Umbilical cord (tissue), 2 donors: ENCODE results near the gene FZD10. TPM values are rescaled to one million over a fixed set of nuclear protein-coding genes. Genes with fewer than 3 reads are reported as not detected.
A peak's percentile ranks its signal among the peaks of the same experiment; 100 is the strongest.

Source experiments
- DNase-seq: peaks from one replicate; pipeline ENCODE4 v3.0.0-alpha.2; 2015; ENCODE audit warnings: low spot score
- total RNA-seq: library from RNA; depleted of rRNA; stranded (reverse); fragments of >200 nt; gene quantifications from one replicate; pipeline ENCODE4 v1.2.3, GENCODE V29; 2014; ENCODE audit warnings: low replicate concordance; ENCODE audit not compliant: insufficient read depth

FZD10 gene
- total RNA-seq, 1 donor from 2014 or later, result 1.7 TPM

DNA sequence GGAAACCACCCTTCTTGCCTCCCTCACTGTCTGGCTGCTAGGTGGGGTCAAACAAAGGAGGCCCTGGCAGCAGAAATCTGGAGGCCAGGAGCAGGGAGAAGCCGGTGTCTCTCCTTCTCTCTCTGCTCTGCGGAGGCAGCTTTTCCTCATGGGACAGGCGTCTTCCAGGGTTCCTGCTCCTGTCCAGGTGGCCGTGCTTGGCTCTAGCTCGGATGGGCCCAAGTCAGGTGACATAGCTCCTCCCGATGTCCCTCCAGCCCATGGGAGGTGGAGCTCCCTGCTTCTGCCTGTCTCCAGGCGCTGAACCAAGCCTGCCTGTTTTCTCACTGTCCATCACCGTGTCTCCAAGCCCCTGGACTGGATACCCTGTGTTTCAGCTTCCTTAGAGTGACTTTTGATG is 30.5 kb upstream of the FZD10 start:
- DNase-seq, result no peak

DNA sequence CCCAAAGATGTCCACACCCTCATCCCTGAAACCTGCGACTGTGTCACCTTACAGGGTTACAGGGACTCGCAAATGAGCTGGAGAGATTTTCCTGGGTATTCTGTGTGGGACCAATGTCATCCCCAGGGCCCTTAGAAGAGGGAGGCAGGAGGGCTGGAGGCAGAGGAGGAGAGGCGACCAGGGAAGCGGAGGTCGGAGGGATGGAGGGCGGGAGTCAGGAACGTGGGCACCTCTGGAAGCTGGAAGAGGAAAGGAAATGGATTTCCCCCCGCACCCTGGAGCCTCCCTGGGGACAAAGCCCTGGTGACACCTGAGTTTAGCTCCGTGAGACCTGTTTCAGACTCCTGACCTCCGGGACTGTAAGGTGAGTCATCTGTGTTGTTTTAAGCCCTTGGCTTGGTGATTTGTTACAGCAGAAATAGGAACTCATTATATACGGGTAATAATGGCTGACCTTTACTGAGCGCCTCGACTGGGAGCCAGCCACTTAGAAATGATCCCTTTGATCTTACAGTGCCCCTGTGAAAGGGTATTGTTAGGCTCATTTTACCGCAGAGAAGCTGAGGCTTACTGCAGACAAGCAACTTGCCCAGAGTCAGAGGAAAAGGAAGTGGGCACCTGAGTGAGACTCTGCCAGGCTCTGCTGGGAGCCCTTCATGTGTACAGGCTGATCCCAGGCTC is 29.3 kb upstream of the FZD10 start:
- no peak for DNase-seq

DNA sequence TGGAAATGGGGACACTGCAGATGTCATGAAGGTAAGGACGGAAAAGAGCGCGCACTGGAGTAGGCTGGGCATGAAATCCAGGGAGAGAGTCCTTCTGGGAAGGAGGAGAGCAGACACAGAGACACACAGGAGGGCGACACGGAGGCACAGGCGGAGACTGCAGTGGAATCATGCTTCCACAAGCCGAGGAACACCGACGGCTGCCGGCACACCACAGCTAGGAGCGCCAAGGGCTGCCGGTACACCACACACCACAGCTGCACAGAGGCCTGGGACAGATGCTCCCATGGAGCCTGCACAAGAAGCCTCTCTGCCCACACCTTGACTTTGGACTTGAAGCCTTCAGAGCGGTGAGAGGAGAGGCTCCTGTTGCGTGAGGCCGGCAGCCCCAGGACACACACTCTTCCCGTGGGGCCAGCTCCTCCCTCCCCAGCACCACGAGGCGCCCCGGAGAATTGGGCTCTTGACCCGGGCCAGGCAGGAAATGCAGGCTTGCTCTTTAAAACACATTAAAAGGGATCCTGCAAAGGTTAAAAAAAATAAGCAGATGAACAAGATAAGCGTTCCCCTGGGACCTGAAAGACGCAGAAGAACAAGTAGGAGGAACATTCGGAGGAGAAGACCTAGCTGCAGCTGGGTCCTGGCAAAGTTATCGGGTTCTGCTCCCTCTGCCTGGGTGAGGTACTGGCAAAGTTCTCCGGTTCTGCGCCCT is 28.3 kb upstream of the FZD10 start:
- DNase-seq, result no peak

DNA sequence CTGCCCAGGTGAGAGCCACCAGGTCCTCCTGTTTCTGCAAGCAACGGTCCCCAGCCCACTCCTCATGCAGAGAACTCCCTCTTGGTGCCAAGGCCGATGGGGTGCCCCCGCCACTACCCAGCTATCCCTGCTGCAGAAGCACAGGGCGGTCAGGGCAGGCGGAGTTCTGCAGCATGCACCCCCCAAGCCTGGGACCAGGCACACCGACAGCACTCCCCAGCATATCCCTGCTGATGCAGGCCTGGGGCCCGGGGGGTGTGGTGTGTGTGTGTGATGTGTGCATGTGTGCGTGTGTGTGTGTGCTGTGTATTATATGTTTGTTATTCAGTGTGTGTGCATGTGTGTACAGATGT is 27.7 kb upstream of the FZD10 start:
- no peak for DNase-seq

DNA sequence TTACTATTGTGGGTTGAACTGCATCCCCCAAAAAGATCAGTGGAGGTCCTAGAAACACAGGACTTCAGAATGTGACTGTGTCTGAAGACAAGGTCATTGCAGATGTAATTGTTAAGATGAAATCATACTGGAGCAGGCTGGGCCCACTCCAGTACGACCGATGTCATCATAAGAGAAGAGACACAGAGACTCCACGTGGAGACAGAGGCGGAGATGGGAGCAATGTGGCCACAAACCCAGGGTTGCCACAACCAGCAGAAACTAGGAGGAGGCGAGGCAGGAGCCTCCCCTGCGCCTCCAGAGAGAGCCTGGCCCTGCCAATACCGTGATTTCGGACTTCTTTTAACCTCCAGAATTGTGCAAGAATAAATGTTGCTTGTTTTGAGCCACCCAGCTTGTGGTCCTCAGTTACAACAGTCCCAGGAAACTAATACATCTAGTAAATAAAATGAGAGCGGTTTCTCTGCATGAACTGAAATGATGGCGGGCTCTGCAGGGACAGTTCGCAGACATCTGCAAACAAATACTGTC is 25.7 kb upstream of the FZD10 start:
- DNase-seq, result no peak

DNA sequence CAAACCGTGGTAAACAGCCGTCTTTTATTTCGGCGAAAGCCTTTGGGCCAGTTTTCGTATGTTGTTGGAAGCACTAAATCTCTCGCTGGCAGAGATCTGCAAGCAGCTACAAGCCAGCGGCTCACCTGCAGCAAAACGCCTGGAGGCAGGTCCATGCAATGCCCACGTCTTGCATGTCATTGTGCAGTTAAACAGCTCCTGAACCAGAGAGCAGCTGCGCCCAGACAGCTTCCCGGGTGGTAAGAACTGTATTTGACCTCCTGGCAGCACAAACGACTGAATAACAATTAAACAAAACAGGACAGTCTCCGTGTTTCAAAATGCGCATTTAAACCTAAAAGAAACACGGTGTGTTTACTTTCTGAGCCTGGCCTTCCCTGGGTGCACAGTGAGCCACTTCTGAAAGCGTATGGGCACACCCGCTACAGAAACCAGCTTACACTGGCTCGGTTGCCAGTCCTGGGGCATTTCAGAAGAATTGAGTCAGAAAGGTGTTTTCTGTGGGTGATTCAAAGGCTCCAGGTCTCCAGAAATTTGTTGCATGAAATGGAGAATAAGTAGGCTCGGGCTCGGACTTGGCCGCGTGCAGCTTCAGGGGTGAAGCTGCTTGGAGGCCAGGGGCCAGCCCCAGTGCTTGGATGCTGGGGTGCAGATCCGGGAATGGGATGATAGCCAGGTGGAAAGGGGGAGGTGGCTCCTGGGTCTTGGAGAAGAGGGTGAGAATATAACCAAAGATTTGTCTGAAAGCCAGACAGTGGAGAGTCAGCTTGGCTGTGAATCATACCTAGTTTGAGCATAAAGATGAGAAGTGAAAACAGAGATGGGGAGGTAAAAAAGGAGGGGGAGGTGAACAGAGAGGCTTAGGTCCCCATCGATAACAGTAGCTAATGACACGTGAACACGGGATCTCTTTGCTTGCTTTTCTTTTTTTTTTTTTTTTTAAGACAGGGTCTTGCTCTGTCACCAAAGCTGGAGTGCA is 24.9 kb upstream of the FZD10 start:
- DNase-seq, result peak; percentile 25

DNA sequence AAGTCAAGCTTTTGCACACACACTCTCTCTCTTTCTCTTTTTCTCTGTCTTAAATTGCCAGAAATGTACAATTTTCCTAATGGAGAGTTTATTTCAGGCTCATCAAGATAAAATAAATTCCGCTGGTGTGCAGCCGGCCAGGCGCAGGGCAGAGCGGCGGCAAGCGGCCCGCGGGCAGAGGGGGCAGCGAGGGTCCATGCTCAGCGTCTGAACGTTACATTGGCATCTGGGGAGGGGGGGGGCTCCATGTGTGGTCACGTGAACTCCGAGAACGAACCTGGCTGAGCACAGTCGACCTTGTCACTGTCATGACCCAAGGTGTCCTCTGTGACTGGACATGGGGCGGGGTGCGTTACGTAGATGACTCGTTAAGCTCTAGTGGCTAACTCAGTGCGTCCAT is 23.8 kb upstream of the FZD10 start:
- no peak for DNase-seq

DNA sequence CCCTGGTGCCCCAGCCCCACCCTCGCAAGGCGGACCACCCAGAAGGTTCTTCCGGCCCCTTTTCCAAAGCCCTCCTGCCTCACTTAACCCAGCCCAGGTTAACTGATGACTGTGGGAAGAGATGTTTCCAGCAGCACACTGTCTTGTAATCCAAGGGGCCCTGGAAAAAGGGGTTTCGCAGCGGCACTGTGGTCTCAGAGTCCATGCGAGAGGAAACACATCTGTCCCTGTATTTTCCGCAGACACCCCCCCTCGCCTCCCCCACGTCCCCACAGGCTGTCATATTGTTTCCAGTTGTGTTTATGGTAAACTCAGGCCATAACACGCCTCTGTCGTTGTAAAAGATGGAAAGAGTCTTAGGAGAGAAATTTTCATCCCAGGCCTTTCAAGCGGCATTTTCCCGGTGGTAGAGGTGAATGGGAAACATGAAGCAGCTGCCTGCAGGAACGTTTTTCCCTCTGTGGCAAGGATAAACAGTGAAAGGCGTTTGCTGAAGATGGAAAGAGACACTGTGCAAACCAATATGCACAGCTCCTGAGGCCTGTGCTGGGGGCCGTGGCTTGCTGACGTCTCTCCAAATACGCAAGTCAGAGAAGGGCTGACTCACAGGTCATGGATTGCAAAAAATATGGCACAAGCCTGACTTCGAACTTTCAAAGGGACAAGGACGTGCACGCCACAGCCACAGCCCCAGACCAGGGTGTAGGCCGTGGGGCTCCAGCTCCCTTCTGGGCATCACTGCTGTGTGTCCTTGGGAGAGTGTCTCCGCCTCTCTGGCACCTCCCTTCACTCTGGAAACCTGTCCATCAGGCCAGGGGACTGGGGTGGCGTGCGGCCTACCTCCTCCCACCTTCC is 22.5 kb upstream of the FZD10 start:
- DNase-seq, result peak; percentile 47

DNA sequence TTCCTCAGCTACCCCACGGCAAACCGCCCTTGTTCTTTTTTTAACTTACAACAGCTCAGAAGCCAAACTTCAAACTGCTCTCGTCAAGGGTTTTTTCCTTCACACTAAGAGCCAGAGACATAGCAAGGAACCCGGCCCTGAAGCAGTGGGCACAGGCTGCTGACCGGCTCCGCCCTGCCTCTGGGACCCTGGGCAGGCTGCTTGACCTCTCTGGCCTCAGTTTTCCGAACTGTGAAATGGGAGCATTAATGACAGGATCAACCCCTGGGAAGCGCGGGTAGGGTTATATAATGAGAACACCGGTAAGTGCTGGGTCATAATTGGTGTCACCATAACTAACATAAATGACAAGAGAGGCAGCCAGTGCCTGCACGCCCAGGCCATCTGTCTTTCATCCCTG is 21.2 kb upstream of the FZD10 start:
- no peak for DNase-seq

DNA sequence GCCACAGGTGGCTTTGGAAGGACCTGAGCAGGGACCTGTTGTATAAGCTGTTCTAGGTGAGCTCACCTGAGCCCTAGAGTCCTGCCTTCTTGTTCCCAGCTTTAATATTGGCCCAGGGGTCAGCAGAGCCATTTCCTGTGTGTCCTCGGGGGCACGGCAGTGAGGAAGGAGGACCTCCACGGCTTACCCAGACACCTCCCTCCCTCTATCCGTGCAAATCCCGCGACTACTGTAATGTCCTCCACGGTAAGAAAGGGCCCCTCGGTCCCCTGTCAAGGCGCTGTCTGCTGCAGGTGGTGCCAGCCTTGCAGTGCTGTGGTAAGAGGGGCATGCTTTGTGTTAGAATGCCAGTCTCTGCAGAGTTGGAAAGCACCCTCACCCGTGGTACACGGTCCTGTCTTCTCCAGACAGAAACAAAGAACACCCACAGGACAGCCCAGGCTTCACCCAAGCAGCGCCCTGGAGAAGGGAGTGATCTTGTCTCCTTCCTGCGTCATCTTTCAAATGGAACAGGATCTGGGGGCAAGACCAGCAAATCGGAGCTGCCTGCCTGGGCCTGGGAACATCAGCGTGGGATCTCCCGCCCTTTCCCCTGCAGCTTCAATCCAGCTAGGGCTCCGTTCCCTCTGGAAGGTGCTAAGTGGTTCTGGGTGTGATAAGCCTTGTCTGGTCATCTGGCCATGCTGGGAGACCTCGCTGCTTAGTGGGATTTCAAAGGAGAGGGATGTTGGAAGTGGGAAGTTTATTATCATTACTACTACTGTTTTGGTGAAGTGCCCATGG is 20.2 kb upstream of the FZD10 start:
- no peak for DNase-seq

DNA sequence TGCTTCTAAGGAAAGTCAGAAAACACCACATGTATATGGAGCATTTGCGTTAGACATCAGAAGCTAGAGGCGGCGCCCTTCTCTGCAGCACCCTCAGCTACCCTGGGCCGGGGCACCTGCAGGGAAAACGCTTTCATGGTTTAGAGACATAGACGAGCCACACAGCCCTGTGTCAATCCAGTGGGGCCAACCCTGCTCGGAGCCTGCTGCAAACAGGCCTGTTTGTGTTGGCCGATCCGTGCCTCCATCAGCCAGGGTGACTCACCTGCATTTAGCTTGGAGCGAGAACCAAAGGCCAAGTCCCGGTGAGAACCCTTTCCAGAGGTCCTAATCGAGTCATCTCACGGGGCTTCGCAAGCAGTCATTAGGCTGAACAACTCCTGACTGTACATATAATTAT is 19.5 kb upstream of the FZD10 start:
- no peak for DNase-seq

DNA sequence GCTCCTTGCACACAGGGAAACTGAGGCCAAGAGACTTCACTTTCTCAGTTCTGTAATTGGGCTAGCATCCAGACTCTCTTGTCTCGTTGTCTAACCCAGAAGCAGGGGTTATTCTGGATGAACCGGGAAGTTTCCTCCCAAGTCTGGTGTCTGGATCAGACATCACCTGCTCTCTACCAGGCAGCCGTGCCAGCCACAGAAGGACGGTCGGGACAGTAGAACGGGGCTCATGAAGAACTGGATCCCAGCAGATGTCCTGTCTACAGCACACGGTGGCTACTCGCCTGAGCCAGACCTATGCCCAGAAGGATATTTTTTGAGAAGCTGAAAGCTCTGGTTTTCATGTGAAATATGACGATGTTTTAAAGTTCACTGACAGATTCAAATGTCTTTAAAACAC is 19.1 kb upstream of the FZD10 start:
- no peak for DNase-seq

DNA sequence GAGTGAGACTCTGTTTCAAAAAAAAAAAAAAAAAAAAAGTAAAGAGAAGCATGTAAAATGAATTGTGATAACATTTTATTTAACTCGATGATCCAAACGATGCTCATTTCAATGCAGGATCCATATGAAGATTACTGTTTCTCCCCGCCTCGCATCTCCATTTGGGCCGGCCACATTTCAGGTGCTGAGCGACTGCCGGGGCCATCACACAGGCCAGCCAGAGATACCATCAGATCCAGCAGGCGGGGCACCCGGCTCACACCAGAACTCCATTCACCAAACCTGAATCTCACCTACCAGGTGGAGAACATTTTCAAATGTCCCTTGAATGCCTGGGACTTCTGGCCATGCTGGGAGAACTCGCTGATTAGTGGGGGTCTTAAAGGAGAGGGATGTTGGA is 18.0 kb upstream of the FZD10 start:
- no peak for DNase-seq

DNA sequence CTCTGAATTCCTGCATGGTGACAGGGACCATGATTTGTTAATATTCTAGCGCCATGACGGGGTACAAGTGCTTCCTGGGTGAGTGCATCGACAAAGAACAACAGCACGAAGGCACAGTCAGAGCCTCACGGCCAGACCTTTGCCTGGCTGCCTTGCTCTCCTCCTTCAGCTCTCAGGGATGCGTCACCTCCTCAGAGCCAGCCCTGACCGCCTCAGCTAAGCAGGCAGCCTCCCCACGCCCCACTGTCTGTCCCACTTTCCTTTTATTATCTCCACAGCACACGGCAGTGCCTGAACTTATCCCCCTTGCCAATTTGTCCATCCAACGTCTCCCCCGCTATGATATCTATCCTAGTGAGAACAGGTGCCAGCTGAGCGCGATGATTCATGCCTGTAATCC is 16.5 kb upstream of the FZD10 start:
- DNase-seq, result no peak

DNA sequence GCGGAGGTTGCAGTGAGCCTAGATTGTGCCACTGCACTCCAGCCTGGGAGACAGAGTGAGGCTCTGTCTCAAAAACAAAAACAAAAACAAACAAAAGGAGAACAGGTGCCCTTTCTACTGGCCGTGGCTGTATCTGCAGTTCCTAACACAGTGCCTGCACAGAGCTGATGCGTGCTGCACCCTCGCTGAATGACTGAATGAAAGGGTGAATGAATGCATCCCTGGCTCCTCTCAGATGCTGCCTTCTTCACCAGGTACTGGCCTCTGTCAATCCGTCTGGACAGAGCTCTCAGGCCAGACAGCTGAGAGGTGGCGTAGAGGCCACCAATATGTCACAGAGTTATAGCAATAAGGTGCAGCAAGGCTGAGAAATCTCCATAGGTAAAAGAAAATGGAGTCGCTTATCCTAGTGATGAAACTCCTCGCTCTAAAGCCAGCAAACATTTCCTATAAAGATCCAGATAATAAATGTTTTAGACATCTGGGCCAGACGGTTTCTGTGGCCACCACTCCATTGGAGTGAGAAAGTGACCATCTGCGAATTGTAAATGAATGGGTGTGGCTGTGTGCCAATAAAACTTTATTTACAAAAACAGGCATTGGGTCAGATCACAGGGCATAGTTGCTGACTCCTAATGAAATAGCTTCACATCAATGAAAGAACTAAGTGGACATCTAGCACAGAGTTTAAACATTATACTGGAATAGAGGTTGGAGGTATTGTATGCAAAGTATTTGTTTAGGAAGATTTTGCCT is 15.9 kb upstream of the FZD10 start:
- no peak for DNase-seq

DNA sequence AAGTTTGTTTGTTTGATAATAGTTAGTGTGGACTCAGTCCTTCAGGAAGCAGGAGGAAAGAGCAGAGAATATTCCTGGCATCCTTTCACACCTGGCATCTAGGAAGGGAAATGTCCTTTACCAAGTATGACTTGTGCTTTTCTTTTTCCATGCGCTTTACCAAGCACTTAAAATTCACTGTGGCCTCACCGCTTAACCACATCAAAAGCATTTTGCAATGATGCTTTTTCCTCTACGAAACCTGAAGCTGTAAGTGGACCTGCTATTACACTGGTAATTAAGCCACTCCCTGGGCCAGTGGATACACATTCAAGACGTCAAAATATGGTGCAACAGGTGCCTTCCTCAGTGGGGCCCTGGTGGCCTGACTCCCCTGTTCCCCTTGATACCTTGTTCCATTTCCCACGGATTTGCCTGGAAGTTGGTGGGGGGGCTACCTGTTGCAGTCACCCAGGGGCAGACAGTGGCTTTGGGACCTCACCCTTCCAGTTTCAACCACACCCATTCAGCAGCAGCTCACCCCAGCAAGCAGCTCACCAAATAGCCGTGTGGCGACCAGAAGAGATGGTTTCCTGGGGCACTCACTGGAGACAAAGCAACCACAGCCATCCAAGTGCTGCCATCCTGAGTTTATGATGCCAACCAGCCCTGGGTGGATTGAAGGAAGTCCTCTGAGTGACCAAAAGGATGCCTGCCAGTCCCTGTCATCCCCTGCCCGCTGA is 14.2 kb upstream of the FZD10 start:
- DNase-seq, result no peak

DNA sequence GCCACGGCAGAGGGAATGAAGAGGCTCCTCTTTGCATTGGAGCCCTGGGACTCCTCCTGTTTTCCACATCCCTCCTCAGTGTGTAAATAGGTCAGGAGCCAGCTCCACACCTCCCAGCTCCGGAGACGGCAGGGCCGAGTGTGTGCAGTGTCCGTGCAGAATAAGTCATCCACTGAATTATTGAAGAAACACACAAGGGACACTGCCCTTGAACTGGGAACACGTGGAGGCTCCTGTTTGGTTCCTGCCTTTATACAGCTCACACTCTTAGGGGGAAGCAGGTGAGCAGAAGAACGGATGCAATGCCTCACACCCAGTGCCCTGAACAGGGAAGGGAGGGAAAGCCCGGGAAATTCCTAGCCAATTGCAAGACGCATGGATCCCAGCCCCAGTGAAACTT is 10.4 kb upstream of the FZD10 start:
- DNase-seq, result no peak

DNA sequence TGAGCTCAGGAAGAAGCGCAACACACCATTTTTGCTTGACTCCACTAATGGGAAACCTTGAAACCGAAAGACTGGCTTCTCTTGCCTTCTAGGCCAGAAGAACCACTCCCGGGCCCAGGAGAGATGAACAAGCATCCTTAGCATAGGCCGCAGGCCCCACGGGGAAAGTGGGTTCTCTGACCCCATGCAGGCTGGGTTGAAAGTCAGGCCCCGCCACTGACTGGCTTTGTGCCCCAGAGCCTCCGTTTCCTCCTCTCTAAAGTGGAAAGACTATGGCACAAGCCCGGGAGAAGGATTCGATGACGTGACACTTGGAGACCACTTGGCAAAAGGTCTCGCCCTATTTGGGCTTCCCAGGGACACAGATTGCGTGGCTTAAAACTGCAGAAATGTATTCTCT is 9.9 kb upstream of the FZD10 start:
- no peak for DNase-seq

DNA sequence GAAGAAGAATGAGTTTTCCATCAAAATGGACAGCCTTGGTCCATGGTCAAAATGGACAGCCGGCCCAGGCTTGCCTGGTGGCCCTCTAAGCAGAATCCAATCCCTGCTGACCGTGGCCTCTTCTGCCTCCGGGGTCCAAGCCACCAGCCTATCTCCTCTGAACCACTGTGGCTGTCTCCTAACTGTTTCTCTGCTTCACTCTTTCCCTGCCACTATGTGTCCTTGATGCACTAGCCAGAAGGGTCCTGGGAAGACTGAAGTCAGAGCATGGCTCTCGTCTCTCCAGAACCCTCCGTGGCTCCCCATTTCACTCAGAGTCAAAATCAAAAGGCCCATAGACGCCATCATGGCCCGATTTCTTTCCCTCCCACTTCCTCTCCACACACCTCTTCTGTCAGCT is 8.5 kb upstream of the FZD10 start:
- DNase-seq, result no peak
